Stimulated activated CD4-positive, alpha-beta T cell treated with anti-CD3 and anti-CD28 coated beads, Interleukin-2, amount 100 ng/mL, for 4 hours (primary cell): Measurements from ENCODE around the gene LRRC75A.

Experiments
- DNase-seq: peaks from one replicate; pipeline ENCODE4 v3.0.0-alpha.2; 2020; ENCODE audit warnings: low read depth

The LRRC75A gene

DNA sequence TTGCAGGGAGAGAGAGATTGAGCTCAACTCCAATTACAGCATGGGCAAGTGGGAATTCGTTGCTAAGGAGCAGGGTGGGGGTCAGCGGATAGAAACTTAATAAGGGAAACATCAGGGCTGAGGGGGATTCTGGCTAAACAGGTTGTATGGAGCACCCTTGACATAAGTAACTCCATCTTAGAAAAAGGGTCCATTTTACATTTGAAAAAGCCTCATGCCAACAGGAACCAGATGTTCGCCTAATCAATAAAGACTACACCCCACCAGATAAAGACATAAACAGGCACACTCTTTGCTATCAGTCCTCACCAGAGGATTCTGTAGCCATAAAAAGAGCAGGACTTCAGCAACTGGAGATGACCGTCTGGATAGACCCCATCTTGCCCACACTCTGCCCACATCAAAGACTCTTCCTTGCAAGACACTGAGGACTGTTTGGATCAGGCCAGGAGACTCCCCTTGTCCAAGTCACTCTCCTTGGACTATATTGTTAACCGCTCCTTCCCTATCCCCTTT is 1.6 kb upstream of the LRRC75A start:
- DNase-seq: no peak

DNA sequence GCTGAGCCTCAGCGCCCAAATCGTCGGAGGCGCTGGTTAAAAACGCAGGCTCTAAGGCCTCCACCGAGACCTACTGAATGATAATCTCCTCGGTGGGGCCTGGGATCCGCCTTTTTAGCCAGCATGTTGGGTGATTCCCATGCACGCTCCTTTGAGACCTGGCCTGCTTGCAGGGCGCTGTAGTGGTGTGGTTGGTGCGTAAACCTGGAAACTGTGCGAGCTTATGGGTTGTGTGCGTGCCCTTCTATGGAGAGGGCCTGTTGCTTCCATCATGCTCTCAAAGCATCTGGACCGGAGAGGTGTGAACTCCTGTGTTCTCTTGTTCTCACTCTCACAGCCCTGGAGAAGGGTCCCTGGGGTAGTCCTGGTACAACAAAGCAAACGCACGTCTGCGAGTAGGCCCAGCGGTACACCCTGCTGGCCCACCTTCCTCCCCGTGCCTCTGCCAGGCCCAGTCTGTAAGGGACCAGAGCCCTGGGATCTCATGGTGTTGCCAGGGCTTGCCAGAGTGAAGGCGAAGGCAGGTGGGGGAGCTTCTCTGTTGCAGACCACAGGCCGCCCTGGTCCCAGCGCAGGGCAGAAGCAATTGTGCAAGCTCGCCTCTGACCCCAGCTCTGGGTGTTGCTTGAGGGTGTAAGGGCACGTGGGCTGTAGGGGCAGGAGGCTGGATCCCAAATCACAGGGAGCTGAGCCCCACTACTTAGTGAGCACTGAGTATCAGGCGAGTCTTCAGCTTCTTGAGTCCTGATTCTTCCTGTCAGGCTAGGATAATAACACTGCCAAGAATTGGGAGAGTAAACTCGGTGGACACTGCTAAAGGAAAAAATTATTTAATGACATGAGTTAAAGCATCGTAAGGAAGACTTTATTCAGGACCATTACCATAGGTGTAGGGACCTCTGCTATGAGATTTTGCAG is 879 bp upstream of the LRRC75A start:
- DNase-seq: no peak

DNA sequence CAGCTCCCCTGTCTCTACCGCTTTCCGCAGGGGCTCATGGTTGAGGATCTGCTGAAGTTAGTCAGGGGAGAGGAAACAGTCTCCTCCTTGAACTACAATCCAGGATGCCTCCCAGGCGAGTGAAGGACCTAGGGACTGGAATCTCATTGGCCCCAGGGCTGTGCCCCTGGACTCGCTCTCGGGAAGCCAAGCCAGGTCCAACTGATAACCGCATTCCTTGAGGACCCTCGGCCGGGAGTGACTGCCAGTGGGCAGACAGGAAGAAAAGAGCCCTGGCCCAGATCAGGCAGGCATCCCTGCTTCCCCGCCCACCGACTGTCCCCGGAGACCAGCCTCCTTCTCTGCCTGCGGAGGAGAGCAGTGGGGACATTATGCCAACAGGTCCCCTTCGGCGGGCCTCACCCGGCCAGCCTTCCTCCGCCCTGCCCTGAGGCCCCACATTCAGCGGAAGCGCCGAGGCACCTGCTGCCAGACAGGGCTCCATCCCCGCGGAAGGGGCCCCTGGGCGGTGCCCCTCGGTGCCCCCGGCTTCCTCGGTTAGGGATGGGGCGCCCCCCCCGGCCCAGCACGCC is 776 bp downstream of the LRRC75A start:
- DNase-seq: no peak

DNA sequence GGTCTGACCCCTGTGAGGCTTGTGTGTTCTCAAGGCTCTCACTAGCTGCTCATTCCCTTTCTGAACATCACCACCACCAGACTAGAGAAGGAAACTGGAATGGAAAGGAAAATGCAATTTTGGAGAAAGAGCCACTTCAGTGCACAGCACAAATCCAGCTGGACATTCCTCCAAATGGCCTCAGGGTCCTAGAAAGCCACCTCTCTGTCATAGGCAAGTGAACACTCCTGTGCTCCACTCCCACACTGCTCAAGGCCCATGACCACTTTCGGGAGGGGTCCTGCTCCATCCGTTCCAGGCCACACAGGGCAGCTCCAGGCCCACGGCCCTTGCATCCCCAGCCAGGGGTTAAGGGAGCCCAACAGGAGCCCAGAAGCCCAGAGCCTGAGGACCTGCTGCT is 2.6 kb downstream of the LRRC75A start:
- DNase-seq: no peak

DNA sequence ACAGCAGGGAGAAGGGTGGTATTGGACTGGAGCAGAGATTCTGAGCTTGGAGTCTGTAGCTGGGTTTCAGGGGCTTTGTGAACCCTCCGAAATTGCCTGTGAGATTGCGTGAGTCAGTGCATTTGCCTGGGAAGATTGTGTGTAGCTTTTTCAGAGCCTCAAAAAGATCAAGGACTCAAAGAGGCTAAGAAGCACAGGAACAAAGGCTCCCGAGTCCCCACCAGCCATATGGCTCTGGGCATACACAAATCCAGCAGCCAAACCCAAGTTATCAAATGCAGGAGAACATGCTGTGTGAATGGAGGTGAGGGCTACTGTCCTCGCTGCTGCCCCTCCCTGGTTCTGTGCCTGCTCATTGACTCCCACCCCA is 3.0 kb downstream of the LRRC75A start:
- DNase-seq: no peak

DNA sequence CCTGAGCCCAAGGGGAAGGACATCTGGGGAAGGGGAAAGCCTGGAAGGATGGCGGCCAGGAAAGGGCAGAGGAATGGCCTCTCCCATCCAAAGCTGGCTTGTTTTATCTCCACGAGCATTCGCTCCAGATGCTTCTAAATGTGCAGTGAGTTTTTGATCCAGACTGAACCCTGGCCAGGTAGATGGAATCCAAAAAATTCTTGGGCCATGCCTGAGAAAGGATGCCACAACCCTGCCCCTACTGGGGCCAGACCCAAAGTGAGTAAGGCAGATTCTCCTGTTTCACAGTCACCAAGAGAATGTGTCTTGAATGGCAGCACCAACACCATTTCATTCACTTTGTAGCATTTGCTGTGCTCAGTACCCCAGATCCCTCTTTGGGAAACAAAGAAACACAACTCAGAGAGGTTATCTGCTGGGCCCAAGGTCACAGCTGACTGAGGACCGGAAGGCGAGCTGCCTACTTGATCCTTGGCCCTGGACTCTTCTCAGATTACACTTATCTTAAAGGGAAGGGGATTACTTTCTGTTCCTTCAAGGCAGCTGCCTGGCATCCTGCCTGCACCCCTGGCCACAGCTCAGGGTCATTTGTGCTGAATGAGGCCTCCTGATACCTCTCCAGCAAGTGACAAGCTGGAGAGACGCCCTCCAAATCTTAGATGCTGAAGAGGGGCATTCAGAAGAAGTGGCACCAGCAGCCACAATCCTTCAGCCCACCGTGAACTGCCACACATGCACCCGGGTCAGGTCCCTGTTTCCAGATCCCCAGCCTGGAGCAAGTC is 3.6 kb downstream of the LRRC75A start:
- DNase-seq: no peak

DNA sequence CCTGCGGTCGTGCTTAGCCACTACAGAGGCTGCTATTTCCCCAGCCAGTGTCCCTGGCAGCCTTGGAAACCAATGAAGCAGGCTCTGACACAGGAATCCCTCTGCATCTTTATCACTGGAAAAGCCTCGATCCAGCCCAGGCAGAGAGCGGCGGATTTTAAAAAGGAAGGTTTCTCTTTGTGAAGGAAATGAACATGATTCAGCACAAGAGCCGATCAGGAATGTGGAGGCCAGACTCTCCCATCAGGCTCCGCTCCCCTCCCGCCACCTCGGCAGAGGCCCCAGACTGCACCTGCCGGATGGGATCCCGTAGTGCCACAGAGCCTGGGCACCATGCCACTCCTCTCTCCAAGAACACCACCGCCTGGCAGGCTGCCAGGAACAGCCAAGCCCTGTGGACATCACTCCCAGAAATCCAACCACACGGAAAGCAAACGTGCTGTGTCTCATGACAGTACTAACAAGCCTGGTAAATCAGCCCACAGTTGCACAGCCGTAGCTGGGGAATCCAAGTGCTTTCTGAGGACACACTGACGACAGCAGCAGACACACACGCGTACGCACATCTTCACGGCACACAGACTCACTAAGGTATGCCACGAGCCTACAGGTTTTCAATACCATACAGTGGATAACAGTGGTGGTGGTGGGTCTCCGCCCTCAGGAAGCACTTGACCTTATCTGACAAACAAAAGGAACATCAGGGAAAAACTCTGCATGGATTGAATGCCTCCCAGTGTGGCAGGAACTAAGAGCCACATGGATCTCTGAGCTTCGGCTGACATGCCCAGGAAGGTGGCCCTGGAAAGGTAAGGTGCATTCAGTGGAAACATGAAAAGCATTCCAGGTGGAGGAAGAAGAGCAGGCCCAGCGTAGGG is 5.4 kb downstream of the LRRC75A start:
- DNase-seq: no peak

DNA sequence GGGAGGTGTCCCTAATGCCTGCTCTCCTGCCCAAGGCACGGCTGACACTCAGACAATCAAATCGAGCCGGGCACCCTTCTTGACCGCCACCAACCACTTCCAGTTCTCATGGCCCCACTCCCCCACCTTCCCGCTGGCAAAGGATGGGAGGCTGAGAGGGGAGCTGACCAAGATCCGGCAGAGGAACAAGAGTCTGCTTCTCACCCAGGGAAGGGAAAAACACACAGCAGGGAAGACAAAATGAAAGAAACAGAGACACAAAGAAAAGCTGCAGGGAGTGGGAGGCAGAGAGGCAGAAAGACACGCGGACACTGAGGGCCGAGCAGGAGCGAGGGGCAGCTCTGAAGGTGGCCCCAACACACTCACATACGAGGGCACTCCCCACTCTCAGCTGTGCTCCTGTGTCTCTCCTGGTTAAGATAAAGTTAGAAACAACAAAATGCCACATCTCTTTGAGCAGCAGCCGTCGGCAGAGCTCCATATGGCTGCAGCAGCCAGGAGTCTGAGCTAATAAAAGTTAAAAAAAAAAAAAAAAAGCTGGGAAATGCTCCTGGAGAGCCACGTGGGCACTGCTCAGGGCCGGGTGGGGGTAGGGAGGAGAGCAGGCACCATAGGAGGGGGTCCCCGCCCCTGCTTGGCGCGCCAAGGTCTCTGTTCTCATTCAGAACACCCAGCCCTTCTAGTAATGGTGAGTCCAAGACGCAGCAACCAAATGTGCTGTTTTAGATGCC is 7.4 kb downstream of the LRRC75A start:
- DNase-seq: no peak

DNA sequence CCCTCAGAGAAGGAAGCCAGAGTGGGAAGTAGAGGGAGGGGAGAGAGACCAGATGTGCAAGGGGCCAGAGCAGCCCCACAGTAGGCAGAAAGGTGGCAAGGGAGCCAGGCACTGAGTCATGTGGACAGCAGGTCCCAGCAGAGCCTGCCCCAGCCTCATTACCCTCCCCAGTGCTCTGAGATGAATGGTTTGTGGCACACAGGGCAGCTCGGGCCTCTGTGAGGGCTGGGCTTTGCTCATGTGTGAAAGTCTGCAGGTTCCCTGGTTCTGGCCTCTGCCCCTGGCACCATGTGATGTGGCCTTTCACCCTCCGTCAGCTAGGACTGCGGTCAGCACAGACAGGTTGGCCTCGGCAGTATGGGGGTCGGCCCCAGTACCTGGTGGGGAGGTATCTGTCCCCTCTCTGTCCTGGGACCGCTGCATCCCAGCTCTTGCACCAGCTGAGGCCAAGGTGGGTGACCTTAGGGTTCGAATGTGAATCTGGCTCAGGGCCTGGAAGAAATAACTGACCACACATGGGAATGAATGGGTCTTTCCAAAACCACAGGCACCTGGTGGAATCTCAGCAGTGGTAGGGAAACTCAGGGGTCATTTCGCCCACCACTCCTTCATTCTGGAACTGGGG is 8.9 kb downstream of the LRRC75A start:
- no peak for DNase-seq

DNA sequence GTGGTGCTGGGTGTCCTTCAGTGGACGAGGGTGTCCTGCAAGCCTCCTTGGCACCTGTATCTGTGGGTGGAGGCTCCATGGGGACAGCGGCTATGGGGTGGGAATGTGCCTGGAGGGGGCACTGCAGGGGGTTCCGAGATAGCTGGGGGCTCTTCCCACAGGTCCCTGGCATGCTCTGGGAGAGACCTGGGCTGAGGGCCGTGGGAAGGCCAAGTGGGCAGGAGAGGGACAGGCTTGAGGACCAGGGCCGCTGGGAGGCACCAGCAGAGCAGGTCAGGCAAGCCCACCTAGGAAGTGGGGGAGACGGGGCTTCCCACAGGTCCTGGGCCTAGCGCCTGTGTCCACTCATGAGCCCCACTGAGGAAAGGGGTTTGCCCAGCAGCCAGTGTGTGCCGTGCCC is 9.7 kb downstream of the LRRC75A start:
- DNase-seq: no peak

DNA sequence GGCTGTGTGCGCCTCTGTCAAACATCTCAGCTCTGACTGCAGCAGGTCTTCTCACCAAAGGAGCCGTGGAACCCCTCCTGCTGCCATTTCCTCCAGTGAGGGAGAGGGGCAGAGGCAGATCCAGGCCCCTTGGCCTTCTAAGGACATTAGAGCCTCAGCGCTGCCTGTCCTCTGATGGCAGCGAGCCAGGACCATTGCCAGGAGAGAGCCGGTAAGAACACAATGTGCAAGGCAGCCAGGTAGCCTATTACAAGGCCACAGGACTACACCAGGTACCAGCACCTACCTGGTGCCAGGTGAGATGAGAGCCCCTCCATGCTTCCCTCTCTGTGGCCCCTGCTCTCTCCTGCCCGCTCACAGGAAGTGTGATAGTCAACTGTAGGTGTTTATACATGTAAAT is 11.0 kb downstream of the LRRC75A start:
- no peak for DNase-seq

DNA sequence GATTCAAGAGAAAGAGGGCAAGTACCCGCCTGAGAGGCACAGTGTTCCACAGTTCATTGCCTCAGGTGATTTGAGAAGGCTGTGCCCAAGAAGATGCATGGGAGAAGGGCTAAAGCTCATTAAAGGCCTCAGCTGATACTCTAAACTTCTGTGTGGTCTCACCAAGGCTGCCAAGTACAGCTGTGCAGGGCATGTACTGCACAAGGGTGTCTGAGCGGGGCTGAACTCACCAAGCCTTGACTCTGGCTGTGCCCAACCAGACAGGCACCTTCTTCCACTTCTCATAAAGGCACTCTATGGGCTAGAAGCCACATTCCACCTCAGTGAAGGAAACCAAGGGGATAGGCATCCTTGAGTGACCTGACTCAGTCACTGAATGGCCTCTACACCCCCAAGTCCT is 12.7 kb downstream of the LRRC75A start:
- no peak for DNase-seq

DNA sequence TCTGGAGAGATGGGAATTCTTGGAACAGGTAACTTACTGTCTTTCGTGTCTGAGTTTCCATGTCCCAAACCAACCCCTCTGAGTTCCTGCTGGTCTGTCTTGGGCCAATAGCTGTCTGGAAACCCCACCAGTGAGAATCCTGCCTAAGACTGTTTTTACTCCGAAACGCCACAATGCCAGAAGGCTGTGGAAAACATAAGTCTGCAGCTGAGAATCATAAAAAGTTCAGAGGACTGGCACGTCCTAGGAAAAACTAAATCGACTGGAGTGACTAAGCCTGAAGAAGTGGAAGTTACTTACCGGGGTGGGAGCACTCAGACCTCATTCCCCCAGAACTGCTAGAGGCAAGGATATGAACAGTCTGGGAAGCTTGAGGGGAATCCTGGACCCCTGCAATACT is 13.3 kb downstream of the LRRC75A start:
- DNase-seq: no peak

DNA sequence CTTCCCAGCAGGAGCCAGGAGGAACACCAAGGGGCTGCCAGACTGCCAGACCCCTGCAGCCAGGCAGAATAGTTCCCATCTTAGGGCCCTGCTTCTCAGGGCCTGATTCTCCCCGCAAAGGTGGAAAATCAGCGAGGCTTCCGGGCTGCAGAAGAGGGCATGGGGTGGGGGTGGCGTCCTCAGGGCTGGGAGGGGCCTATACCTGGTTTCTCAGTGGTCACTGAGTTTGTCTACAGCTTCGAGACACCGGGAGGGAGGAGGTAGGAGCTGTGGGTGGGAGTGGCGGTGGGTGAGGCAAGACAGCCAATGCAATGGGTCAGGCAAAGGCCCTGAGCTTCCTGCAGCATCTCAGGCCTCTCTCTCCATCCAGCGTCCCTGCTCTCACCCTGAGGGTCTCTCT is 14.3 kb downstream of the LRRC75A start:
- no peak for DNase-seq

DNA sequence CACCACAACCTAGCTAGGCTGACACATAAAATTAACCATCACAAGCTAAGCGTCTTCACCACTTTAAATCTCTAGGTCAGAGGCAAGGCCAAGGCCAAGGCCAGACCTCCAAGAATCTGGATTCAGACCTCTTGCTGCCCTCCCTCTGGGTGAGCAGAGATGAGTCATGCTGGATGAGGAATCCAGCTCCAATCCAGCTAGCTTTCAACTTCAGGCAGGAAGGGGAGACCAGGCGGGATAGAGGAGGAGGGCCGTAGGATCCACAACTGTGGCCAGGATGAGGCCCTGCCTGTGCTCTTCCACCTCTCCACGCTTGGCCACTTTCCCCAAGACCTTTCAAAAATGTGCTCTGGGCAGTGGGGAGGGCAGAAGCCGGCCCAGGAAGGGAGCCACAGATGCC is 14.7 kb downstream of the LRRC75A start:
- no peak for DNase-seq

DNA sequence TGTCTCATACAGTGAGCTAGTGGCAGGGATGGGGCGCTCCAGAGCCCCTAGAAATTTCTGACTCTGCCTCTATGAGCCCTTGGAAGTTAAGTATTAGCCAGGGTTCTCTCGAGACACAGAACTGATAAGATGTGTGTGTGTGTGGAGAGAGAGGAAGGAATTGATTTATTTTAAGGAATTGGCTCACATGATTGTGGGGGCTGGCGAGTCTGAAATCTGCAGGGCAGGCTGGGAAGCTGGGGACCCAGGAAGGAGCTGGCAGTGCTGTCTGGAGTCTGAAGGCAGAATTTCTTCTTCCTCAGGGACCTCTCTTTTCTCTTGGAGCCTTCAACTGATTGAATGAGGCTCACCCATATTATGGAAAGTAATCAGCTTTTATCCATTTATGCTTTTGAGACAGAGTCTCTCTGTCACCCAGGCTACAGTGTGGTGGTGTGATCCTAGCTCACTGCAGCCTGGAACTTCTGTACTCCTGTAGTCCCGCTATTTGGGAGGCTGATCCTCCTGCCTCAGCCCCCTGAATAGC is 16.8 kb downstream of the LRRC75A start:
- no peak for DNase-seq

DNA sequence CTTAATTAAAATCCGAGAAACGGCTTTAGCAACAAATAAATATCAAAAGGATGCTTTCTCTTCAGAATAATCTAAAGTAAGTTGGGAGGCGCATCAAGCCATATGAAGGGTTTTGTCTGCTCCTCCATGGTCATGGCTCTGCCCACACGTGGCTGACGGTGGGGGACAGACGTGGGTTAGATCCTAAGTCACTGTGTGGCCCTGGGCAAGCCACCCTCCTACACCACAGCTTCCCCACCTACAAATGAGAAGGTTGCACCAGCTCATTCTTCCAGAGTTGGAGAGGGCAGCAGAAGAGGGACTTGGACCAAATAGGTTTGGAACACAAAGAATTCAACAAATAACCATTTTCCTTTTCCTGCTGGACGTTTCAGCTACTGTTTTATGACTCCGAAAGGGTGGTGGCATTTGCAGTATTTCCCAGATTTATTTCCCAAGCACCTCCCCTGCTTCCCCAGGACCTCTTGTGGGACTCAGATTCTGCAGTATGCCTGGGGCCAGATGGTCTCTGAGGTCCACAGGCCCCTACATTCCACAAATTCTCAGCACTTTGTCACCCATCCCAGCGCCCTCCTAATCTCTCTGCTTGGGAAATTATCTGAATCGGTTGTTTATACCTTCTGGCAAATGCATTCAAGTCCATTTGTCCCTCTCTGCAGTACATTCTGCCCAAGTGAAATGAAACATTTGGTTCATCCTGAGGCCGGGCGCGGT is 17.8 kb downstream of the LRRC75A start:
- DNase-seq: no peak

DNA sequence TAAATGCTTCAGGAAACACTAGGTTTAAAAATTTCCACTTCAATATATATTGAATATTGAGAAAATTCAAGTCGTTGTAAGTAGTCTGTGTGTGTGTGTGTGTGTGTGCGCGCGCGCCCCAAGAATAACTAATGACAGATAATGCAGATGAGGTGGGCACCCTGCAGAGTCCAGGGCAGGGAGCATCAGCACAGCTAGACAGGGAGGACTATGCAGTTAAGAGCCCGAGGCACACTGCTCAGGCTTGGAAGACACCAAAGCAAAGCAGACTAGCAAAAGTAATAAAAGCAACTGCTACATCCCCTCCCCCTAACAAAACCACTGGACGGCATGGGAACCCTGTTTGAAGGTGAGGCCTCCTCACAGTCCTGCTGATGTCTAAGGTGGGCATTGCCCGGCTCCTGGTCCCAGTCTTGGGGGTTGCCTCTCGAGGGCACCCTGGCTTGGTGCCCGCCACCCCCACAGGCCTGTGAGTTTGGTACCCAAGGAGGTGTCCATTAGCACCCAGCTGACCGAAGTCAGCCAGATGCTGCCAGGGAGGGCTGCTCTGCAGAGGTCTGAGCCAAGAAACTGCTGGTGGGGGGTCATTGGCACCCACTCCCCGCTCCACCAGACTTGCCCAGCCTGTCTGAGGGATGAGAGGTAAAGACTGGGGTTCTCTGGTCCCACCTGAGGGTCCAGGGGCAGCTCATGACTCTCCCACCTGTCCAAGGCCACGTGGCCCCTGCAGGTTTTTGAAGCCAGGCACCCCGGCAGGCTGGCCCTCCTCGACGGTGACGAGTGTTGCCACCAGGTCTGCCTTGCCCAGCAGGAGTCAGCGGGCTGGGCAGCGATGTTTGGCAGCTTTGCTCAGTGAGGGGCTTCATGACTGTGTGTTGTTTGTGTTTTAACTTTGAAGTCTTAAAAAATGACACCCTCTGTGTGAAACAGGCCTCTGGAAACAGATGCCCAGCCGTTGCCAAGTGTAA is 18.7 kb downstream of the LRRC75A start:
- DNase-seq: no peak

DNA sequence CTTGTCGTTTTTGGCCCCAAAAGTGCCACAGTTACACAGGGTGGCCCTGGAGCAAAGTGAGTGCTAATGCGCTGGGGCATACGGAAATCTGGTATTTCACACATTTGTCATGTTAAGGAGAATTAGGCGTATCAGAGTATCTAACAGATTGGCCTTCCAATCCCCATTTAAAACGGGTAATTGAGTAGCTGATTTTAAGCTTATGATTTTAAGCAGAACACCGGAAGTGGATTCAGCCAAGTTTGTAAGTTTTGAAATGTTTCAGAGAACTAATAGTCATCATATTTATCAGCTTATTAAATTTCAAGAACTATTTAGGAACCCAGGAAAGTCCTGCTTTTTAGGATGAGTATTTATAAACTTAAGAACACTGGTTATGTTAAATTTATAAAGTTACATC is 19.5 kb downstream of the LRRC75A start:
- no peak for DNase-seq
